NT2/D1 (cell line): ENCODE measurements around the gene ADGRG2.

ENCODE experiments used
- SUZ12 ChIP-seq: IDR thresholded peaks from 2 replicates; pipeline ENCODE4 v1.6.1; 2011; ENCODE audit not compliant: insufficient read length, insufficient read depth; ENCODE audit errors: extremely low read depth
- YY1 ChIP-seq: IDR thresholded peaks from 2 replicates; pipeline ENCODE4 v1.6.1; 2011; ENCODE audit not compliant: insufficient read length, insufficient read depth
- ZNF274 ChIP-seq: IDR thresholded peaks from 2 replicates; pipeline ENCODE4 v1.6.1; 2011; ENCODE audit warnings: mild to moderate bottlenecking, low read depth, low read length

GRCh38 chrX:18983666-18984380 lies 138.4 kb downstream of the ADGRG2 start, which contains the start of gene PHKA2:
- TF ChIP-seq YY1 (no peak), ZNF274 (no peak), SUZ12 (no peak)
